ENCODE data around the gene PRSS33. TPM values are rescaled to one million over a fixed set of nuclear protein-coding genes. Genes with fewer than 3 reads are reported as not detected.
A peak's percentile ranks its signal among the peaks of the same experiment; 100 is the strongest.

Gene PRSS33
- total RNA-seq, 6 experiments from 2014 or later = not detected

DNA sequence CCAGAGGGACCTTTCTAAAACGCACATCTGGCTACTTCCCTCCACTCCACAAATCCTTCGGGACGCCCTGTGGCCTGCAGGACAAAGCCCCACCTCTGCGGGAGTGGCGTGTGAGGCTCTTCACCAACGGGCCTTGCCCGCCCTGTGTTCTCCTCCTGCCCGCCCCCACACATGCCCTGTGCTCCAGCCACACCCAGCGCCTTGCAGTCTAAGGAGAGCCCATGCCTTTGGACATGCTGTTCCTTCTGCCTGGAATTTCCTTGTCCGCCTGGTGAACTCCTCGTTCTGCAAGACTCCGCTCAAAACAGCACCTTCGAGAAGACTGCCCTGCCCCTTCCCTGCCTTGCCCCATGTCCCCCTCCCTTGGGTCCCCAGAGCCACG is 17.7 kb downstream of the PRSS33 start:
- Mint-ChIP-seq H3K36me3 (ENCODE audit: low read depth) (peaks cover 66% of the 10 kb centered on the region), H3K27me3 (ENCODE audit: insufficient read depth) (peaks cover 15% of the 10 kb centered on the region), H3K4me3 (no peak overlapping the region), H3K27ac (peak overlapping the region; percentile 55), H3K9me3 (peaks cover 21% of the 10 kb centered on the region), H3K4me1 (ENCODE audit: low read depth) (peaks cover 47% of the 10 kb centered on the region)
- no peak for DNase-seq
- TF ChIP-seq, protein P1, sequence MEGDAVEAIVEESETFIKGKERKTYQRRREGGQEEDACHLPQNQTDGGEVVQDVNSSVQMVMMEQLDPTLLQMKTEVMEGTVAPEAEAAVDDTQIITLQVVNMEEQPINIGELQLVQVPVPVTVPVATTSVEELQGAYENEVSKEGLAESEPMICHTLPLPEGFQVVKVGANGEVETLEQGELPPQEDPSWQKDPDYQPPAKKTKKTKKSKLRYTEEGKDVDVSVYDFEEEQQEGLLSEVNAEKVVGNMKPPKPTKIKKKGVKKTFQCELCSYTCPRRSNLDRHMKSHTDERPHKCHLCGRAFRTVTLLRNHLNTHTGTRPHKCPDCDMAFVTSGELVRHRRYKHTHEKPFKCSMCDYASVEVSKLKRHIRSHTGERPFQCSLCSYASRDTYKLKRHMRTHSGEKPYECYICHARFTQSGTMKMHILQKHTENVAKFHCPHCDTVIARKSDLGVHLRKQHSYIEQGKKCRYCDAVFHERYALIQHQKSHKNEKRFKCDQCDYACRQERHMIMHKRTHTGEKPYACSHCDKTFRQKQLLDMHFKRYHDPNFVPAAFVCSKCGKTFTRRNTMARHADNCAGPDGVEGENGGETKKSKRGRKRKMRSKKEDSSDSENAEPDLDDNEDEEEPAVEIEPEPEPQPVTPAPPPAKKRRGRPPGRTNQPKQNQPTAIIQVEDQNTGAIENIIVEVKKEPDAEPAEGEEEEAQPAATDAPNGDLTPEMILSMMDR (IDR thresholded peaks at IDR 0.05) = no peak

DNA sequence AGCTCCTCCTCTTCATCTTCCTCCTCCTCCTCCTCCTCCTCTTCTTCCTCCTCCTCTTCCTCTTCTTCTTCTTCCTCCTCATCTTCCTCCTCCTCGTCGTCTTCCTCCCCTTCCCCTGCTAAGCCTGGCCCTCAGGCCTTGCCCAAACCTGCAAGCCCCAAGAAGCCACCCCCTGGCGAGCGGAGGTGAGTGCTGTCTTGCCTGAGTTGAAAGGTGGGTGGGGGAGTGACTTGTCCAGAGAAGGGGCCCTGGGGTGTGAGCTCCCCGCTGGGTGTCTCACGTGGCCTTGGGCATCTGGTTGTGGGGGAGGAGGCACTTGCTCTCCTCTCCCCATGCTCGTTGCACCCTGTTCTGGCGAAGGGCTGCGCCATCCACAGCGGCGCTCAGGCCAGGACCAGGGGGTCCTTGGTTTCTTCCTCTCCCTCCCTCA is 18.2 kb downstream of the PRSS33 start:
- no peak for DNase-seq
- Mint-ChIP-seq H3K36me3 (ENCODE audit: low read depth) (peaks cover 72% of the 10 kb centered on the region), H3K27me3 (ENCODE audit: insufficient read depth) (peaks cover 15% of the 10 kb centered on the region), H3K4me1 (ENCODE audit: low read depth) (peaks cover 47% of the 10 kb centered on the region), H3K4me3 (no peak overlapping the region), H3K9me3 (peaks cover 23% of the 10 kb centered on the region), H3K27ac (peak overlapping the region; percentile 55)
- TF ChIP-seq, protein P1 (IDR thresholded peaks at IDR 0.05) = no peak

DNA sequence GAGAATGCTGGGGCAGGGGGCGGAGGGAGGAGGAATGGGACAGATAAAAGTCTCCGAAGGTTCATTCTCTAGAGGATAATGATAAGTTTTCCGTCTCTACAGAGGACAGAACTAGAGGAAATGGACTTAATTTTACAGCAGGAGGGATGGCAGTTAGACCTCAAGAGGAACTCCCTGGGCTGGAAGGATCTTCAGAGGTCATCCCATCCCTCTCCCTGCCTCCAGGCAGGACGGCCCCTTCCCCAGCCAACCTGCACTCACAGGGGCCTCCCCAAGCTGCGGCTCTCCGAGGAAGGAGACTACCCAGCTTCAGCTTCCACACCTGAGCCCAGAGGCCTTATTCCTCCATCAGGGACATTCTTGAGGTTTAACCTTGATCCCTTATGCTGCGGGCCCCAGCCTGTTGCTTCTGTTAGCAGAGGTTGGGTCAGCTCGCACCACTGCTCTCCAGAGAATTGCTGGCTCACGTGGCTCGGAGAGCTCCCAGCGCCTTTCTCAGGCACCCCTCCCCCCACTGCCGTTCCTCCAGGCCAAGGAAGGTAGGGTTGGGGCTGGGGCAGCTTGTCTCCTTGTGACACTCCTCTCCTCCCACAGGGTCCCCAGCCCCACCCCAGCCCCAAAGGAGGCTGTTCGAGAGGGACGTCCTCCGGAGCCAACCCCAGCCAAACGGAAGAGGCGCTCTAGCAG is 18.8 kb downstream of the PRSS33 start:
- TF ChIP-seq, protein P1 (IDR thresholded peaks at IDR 0.05) = no peak
- Mint-ChIP-seq H3K27me3 (ENCODE audit: insufficient read depth) (peaks cover 15% of the 10 kb centered on the region), H3K36me3 (ENCODE audit: low read depth) (peaks cover 72% of the 10 kb centered on the region), H3K4me3 (no peak overlapping the region), H3K9me3 (peaks cover 29% of the 10 kb centered on the region), H3K27ac (peak overlapping the region; percentile 48), H3K4me1 (ENCODE audit: low read depth) (peaks cover 44% of the 10 kb centered on the region)
- no peak for DNase-seq

DNA sequence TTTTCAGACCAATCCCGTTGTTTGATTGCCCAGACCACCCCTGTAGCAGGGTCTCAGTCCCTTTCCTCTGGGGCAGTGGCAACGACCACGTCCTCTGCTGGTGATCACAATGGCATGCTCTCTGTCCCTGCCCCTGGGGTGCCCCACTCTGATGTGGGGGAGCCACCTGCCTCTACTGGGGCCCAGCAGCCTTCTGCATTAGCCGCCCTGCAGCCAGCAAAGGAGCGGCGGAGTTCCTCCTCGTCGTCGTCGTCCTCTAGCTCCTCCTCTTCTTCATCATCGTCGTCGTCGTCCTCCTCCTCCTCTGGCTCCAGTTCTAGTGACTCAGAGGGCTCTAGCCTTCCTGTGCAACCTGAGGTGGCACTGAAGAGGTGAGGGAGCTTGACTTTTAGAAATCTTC is 19.5 kb downstream of the PRSS33 start:
- peaks cover 18% of the 10 kb centered on the region for H3K27me3 Mint-ChIP-seq (ENCODE audit: insufficient read depth)
- peak overlapping the region; percentile 28; the same call in 1 of the 2 replicates for H3K4me3 Mint-ChIP-seq
- H3K9me3 Mint-ChIP-seq = peaks cover 36% of the 10 kb centered on the region
- no peak for DNase-seq
- H3K27ac Mint-ChIP-seq = peak overlapping the region; percentile 27; the same call in 1 of the 2 replicates
- H3K4me1 Mint-ChIP-seq (ENCODE audit: low read depth) = peaks cover 38% of the 10 kb centered on the region
- TF ChIP-seq, protein P1 (IDR thresholded peaks at IDR 0.05) = no peak
- H3K36me3 Mint-ChIP-seq (ENCODE audit: low read depth) = peaks cover 72% of the 10 kb centered on the region

DNA sequence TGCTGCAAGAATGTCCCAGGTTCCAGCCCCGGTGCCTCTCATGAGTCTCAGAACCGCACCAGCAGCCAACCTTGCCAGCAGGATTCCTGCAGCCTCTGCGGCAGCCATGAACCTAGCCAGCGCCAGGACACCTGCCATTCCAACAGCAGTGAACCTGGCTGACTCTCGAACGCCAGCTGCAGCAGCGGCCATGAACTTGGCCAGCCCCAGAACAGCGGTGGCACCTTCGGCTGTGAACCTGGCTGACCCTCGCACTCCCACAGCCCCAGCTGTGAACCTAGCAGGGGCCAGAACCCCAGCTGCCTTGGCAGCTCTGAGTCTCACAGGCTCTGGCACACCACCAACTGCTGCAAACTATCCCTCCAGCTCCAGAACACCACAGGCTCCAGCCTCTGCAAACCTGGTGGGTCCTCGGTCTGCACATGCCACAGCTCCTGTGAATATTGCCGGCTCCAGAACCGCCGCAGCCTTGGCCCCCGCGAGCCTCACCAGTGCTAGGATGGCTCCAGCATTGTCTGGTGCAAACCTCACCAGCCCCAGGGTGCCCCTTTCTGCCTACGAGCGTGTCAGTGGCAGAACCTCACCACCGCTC is 20.1 kb downstream of the PRSS33 start:
- Mint-ChIP-seq H3K4me1 (ENCODE audit: low read depth) (peaks cover 31% of the 10 kb centered on the region), H3K4me3 (no peak overlapping the region; the same call in 1 of the 2 replicates), H3K36me3 (ENCODE audit: low read depth) (peaks cover 72% of the 10 kb centered on the region), H3K27ac (no peak overlapping the region), H3K9me3 (peaks cover 41% of the 10 kb centered on the region), H3K27me3 (ENCODE audit: insufficient read depth) (peaks cover 18% of the 10 kb centered on the region)
- DNase-seq = no peak
- TF ChIP-seq, protein P1 (IDR thresholded peaks at IDR 0.05) = no peak

Measured in HFFc6 (cell line).